Measurements from ENCODE around the gene RALGAPA2.

GRCh38 chr20:20368418-20369249 is 343.8 kb downstream of the RALGAPA2 start:
- TF ChIP-seq POLR2A (IDR thresholded peaks at IDR 0.05), result no peak
- TF ChIP-seq, protein P1, sequence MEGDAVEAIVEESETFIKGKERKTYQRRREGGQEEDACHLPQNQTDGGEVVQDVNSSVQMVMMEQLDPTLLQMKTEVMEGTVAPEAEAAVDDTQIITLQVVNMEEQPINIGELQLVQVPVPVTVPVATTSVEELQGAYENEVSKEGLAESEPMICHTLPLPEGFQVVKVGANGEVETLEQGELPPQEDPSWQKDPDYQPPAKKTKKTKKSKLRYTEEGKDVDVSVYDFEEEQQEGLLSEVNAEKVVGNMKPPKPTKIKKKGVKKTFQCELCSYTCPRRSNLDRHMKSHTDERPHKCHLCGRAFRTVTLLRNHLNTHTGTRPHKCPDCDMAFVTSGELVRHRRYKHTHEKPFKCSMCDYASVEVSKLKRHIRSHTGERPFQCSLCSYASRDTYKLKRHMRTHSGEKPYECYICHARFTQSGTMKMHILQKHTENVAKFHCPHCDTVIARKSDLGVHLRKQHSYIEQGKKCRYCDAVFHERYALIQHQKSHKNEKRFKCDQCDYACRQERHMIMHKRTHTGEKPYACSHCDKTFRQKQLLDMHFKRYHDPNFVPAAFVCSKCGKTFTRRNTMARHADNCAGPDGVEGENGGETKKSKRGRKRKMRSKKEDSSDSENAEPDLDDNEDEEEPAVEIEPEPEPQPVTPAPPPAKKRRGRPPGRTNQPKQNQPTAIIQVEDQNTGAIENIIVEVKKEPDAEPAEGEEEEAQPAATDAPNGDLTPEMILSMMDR (IDR thresholded peaks at IDR 0.05), result no peak

Measured in thyroid gland (tissue), 4 donors.